Heart left ventricle (tissue), 13 donors: ENCODE results near the gene NSD2.

Experiments
- CTCF ChIP-seq, 12 donors: fragments of 200-600 bp; sonication (generic) in 4 of 12; IDR thresholded peaks; one replicate each; pipeline versions ENCODE4 v1.5.0 to v1.8.0; 2018 to 2022; ENCODE audit warnings: antibody characterized with exemption in 12 of 12, mild to moderate bottlenecking in 5 of 12
- POLR2A ChIP-seq, 2 donors: fragments of 450-650 bp; IDR thresholded peaks; one replicate each; pipeline ENCODE4 v1.6.1; 2017; ENCODE audit warnings: antibody characterized with exemption in 2 of 2, mild to moderate bottlenecking in 2 of 2, moderate library complexity in 2 of 2
- donor health status: ischemic (EF 13 %, LVEDD 7.1; RV severe dilation, severe dysfunction).
- donor health status: DM: no; HTN: yes; CAD: no.
- donor health status: DM: no; HTN: no; CAD: no.
- donor health status: ischemic (EF 25% LVEDD 6.9; RV normal size, moderate dysfunction).
- donor health status: ischemic (EF 25% LVEDD 5.7; RV mildly dilated, moderate dysfunction).
- donor health status: ischemic (EF 35%, LVEDD 5.7; RV mildly dilated, moderate dysfunction).
- donor health status: nonischemic (EF 11% LVEDD 7.7; RV severe dilation, severe dysfunction).
- donor health status: DM: yes; HTN: yes; CAD: no.
- donor health status: PGD.
- donor health status: ischemic (EF 29% LVEDD 5.4; RV normal size, mild dysfunction).
- donor health status: nonischemic (EF 23%, LVEDD 6.1; RV moderate dilation, normal function).

GRCh38 chr4:1862055-1862911 is 8.9 kb upstream of the NSD2 start:
- no peak for TF ChIP-seq CTCF (IDR thresholded peaks at IDR 0.05)
- no peak for TF ChIP-seq POLR2A (IDR thresholded peaks at IDR 0.05)
